ENCODE data around the gene CGB2. TPM values are rescaled to one million over a fixed set of nuclear protein-coding genes. Genes with fewer than 3 reads are reported as not detected.
"Not testable (repeated sequence)": the region's sequence is repeated elsewhere in the genome, so short reads cannot be mapped to it uniquely, and the experiment has no call there.

The CGB2 gene
- not detected for total RNA-seq

DNA sequence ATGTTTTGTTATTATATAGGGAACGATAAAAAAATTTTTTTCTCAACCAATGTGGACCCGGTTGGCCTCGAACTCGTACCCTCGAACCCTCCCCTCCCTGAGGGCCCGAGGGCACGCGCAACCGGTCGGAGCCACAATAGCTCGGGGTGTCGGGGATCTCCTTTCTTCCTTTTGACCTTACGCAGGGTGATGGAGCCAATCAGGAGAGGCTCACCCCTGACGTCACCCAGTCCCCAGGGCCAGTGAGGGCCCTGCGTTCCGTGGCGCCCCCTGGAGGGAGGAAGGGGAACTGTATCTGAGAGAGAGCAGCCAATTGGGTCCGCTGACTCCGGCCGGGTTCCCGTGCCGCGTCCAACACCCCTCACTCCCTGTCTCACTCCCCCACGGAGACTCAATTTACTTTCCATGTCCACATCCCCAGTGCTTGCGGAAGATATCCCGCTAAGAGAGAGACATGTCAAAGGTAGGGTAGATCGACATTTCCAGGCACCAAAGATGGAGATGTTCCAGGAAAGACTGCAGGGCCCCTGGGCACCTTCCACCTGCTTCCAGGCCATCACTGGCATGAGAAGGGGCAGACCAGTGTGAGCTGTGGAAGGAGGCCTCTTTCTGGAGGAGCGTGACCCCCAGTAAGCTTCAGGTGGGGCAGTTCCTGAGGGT is at the start of gene CGB2:
TSS of gene CGB2 (plus strand) at position 249 of the 660 bp plus-strand sequence. CDS start at position 455, 206 bp downstream.
- ATAC-seq; intact Hi-C loops (cut with DNase I); DNase-seq (ENCODE audit: low spot score): not testable (repeated sequence)

DNA sequence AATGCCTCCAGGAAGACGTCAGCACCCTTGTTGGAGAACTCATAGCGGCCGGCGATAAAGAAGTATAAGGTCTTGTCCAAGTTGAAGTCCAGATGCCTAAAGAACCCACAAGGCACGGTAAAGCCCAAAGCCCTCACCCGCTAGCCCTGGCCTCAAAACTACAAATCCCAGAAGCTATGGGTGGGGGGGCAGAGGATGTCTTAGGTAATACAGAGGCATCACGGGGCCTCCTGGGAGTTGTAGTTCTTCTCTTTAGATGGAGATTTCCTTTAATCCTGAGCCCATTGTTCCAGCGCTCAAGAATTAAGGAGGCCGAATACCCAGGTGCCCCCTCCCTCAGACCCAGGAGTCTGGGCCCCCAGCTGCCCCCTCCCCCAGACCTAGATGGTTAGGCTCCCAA is 49.4 kb upstream of the CGB2 start:
- no peak for ATAC-seq
- no peak for DNase-seq (ENCODE audit: low spot score)
- intact Hi-C loops (cut with DNase I): no loop called here

DNA sequence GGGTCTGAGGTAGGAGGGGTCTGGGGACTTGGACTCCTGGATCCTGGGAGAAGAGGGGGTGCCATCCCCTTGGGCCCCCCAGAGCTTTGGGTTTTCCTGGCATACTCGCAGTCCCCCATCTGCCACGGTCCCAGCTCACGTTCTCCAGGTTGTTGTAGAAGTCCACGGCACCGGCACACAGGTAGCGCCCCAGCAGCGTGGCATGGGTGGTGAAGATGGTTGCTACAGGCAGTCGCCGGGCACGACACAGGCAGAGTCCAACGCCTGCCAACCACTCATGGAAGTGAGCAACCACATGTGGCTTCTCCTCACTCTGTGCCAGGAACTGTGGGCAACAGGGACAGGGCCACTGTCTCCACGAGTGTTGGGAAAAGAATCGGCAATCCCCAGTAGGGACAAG is 46.0 kb upstream of the CGB2 start:
- intact Hi-C loops (cut with DNase I): no loop called here
- DNase-seq (ENCODE audit: low spot score) (no peak), ATAC-seq (no peak)

DNA sequence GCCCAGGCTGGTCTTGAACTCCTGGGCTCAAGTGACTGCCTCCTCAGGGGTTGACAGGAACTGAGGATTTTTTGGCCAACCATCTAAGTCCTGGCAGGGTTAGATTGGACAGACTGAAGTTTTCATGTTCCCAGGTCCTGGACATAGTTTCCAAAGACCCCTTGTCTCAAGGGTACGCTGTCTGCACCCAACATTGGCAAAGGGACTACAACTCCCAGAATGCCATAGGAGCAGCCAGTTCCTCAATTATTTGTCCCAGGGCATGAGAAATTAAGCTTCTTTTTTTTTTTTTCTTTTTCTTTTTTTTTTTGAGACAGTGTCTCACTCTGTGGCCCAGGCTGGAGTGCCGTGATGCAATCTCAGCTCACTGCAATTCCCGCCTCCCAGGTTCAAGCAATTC is 45.5 kb upstream of the CGB2 start:
- intact Hi-C loops (cut with DNase I): no loop called here
- ATAC-seq (no peak), DNase-seq (ENCODE audit: low spot score) (no peak)

DNA sequence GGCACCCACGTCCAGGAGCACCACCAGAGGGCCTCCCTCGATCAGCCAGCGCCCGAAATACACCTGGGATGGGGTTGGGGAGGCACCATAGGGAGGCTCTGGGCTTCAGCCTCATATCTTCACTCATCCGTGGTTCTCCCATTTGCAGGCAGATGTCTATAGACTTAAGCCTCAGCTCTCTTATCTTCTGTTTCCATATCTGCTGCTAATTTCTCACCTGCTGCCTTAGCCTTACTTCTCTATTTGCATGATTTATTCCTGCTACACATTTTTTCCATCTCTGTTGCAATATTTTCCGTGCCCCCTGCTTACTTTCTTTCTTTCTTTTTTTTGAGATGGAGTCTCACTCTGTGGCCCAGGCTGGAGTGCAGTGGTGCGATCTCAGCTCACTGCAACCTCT is 44.4 kb upstream of the CGB2 start:
- ATAC-seq (no peak), DNase-seq (ENCODE audit: low spot score) (no peak)
- intact Hi-C loops (cut with DNase I): no loop called here

DNA sequence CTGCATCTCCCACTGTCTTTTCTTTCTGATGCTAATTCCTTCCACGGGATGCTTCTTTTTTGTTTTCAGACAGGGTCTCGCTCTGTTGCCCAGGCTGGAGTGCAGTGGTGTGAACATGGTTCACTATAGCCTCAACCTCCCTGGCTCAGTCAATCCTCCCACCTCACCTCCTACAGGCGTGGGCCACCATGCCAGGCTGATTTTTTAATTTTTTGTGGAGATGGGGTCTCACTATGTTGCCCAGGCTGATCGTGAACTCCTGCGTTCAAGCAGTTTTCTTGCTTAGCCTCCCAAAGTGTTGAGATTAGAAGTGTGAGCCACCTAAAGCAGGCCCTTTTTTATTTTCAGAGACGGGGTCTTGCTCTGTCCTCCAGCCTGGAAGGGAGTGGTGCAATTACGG is 43.4 kb upstream of the CGB2 start:
- intact Hi-C loops (cut with DNase I): no loop called here
- DNase-seq (ENCODE audit: low spot score) (no peak), ATAC-seq (no peak)

DNA sequence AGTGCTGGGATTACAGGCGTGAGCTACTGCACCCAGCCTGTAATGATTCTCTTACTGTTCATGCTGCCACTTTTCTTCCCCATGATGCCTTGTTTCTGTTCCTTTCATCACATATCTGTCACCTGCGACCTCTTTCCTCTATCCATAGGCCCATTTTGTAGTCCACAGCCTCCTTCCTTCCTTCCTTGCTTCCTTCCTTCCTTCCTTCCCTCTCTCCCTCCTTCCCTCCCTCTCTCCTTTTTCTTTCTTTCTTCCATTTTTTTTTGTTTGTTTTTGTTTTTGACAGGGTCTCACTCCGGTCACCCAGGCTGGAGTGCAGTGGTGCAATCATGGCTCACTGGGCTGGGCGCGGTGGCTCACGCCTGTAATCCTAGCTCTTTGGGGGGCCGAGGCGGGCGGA is 42.8 kb upstream of the CGB2 start:
- DNase-seq (ENCODE audit: low spot score): no peak
- intact Hi-C loops (cut with DNase I): no loop called here

DNA sequence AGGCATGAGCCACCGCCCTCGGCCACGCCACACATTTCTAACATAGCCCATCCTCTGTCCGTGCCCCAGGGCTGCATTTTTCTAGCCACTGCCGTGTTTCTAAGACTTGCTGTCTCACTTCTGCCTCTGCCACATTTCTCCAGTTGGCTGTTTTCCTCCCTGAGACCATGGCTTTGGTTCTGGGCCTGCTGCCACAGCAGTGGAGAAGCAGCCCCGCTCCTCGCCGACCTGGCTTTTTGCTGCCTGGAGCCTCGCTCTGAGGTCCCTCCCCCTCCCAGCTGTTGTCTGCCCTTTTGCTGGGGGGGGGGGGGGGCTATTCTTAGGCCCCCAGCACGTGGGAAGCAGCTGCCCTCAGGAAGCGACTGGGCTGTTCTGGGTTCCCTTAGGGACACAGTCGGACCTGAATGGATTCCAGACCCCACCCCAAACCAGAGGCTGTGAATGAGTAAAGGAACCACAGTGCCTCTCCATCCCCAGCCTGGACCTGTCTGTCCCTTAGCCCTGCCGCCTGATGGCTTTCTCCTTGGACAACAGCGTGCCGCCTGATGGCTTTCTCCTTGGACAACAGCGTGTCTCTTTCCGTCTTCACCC is 41.9 kb upstream of the CGB2 start:
- intact Hi-C loops (cut with DNase I): no loop called here
- no peak for ATAC-seq
- DNase-seq (ENCODE audit: low spot score): no peak

More for the DNA sequence above, 42.8 kb upstream of the CGB2 start:
- no peak for ATAC-seq

DNA sequence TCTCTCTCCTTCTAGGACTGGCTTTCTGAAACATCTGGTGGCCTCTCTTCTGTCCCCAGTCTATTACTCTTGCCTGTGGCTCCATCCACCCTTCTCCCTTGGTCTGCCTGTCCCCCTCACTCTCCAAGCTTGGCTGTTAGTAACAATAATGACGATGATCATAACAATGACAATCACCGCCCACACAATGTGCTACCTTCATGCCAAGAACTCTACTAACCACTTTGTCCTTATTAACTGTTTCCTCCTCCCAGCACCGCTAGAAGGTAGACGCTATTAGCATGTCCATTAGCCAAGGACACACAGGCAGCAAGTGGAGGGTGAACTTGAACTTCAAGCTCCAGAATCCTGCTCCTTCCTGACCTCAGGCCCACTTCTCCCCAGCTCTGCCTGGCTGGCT is 41.3 kb upstream of the CGB2 start:
- intact Hi-C loops (cut with DNase I): no loop called here
- no peak for ATAC-seq
- no peak for DNase-seq (ENCODE audit: low spot score)

DNA sequence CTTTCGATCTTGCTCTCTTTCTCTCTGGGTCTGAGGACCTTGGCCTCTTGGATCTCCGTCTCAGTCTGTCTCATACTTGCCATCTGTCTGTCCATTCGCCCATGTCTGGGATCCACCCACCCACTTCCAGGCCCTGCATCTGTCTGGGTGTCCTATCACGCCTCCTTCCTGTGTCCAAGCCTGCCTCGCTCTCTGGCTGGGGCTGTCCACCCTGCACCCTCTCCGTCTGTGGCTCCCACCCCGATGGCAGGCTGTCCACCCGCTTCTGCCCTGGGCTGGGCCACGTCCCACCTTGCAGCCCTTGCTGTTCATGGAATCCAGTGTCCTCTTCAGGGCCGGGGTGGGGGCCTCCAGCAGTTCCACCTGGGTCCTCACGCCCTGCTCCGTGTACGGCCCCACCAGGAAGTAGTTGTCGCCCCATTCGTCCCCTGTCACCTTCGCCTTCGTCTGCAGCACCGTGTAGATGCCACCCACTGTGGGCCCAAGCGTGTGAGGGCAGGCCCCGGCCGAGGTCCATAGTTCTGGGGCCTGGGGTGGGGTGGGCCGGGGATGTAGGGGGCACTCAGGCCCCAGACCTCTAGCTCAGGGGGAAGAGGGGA is 40.6 kb upstream of the CGB2 start:
- DNase-seq (ENCODE audit: low spot score): no peak

DNA sequence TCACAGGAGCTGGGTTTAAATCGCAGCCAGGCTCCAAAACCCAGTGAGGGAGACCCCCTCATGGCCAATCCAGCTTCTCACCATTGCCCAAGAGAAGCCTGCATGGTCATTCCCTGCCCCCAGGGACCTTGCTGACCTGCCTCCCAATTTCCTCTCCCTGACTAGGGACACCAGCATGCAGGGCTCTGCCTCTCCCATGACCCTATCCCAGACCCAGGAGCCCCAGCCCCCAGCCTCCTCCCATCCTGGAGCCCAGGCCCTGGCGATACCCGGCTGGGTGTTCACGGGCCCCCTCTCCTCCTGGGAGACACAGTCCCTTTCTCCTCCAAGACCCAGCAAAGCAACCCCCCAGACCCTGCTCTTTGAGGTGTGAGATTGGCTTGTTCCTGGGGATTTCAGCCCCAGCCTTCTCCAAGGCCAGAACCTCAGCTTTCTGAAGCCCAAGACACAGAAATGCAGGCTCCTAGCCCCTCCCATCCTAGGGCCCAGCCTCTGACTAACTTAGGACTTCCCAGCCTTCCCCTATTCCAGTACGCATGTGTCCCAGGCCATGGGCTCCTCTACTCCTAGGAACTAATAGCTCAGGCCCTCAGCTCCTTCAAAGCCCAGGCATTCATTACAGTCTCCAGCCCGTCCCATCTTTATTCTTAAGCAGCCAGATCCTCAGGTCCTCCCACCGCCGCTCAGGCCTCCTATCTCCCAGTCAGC is 39.7 kb upstream of the CGB2 start:
- intact Hi-C loops (cut with DNase I): no loop called here
- ATAC-seq (peak; percentile 68), DNase-seq (ENCODE audit: low spot score) (peak; percentile 79)

More for the DNA sequence above, 40.6 kb upstream of the CGB2 start:
- intact Hi-C loops (cut with DNase I): no loop called here
- no peak for ATAC-seq

DNA sequence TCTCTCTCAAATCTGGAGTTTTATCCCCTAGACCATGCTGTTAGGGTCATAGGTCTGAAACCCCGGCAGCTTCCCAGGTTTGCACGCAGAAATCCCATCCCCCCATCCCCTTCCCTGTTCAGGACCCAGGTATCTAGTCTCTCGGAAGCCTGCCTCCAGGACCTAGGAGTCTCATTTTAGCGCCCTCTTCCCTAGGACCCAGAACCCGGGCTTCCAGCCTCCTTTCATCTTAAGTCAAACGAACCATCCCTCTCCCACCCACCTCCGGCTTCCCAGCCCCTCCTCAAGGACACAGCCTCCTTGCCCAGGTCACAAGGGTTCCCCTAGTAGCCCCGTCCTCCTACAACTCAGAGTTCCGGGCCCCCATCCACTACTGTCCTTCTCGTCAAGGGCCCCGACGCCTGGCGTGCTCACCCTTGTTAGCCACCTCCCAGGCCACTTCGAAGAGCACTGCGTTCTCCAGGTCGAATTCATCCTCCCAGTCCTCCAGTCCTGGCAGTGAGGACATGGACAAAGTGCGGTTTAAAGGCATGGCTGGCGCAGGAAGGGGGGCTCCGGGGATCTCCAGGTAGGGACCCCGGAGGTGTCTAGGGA is 39.0 kb upstream of the CGB2 start:
- intact Hi-C loops (cut with DNase I): no loop called here
- ATAC-seq (peak; percentile 4), DNase-seq (ENCODE audit: low spot score) (peak; percentile 74)

DNA sequence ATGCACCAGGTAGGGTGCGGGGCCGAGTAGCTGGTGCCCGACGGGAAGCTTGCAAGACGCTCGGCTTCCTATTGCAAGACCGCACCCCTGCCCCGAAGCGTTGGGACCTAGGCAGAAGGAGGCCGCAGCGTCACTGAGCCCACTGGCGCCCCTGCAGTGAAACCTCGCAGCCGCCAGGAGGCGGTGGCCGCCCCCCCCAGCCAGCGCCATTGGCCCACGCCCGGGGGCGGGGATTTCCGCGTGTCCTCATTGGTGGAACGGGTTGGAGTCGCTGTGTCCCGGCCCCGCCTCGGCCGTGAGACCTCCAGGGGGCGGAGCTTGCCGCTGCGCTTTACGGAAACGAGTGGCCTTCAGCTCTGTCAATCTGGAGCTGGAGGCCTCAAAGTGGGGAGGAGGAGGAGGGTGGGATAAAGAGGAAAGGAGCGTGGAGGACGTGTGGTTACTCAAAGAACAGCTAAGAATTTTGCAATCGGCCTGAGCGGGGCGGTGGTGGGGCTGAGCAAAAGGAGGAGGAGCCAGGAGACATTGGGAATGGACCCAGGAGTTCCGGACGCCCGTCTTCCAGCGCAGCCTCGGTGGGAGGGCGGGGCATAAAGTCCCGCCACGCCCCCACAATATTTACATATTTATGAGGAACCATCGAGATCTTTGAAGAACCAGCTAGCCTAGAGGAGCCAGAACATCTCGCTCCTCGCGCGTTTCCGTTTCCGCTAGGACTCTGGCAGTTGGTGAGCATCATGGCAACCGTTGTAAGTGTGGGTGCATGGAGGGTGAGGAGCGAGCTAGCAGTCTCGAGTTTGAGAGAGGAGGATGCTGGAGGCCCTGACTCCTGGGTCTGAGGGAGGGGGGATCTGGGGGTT is 38.3 kb upstream of the CGB2 start, which contains the start of the genes GYS1 and RUVBL2:
TSS of gene GYS1 (minus strand) at position 135 of the 860 bp plus-strand sequence. CDS start 197 bp downstream, outside the sequence.
TSS of gene RUVBL2 (plus strand) at position 713 of the 860 bp plus-strand sequence. CDS start at position 738, 25 bp downstream.
- intact Hi-C loops (cut with DNase I): no loop called here
- ATAC-seq: peak; percentile 96

DNA sequence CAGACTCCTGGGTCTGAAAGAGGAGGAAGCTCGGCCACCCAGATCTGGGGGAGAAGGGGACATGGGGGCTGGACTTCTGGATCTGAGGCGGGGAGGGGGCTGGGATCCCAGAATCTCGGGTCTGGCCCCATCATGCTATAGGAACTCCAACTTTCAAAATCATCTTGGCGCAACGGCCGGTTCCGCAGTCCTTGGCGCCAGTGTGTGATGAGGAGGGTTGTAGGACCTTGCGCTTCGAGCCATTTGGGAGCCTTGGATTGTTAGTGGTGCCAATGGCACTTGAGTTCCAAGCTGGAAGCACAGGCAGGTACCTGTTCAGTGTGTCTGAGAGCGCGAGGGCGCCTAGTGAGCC is 37.7 kb upstream of the CGB2 start:
- intact Hi-C loops (cut with DNase I): no loop called here
- ATAC-seq (no peak), DNase-seq (ENCODE audit: low spot score) (no peak)

More for the DNA sequence above, 38.3 kb upstream of the CGB2 start, which contains the start of the genes GYS1 and RUVBL2:
- DNase-seq (ENCODE audit: low spot score): peak; percentile 100

DNA sequence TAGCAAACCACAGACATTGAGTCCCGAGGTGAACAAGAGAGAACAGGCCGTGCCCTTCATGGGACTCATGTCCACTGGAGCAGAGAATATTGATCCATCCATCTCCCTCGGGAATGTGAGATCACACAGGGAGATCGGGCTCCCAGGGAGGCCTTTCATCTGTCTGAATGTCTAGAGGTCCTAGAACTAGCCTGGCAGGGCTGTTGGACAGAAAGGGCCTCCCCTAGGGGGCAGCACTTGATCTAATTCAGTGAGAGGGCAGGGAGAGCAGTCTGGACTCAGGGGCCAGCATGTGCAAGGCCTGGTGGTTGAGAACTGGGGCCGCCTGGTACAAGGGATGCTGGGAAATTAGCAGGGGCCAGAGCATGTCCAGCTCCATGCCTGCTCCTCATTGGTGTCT is 33.7 kb upstream of the CGB2 start:
- intact Hi-C loops (cut with DNase I): no loop called here
- ATAC-seq: no peak

DNA sequence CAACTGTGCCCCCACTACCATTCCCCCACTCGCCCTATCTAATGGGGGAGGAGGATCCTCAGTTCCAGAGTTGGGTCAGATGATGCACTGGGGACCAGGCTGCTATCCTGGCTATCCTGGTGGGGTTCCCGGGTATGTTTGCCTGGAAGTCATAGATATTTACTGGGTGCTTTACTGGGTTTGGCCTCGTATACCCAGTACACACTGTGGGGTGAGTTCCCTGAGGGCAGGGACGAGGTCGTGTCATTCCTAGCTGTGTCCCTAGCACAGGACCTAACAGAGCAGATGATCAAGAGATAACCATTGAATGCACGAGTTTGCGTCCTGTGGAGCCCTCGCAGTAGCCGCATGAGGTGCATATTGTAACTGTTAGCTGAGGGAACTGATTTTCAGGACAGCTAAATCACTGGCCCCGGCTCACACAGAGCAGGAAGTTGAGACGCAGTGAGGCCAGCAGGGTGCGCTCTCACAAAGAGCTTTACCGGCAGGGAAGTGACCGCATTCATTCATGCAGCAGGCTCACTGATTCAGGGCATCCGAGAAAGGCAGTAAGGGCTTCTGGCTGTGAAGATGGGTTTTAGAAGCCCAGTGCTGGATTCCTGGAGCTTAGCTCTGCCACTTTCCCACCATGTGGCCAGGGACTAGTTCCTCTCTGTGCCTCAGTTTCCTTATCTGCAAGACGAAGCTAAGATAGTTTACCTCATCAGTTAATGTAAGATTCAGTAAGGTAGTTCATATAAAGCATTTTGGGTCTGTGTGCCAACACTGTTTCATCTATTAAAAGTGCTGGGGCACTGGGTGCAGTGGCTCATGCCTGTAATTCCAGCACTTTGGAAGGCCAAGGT is 32.0 kb upstream of the CGB2 start:
- intact Hi-C loops (cut with DNase I): no loop called here
- DNase-seq (ENCODE audit: low spot score): no peak
- peak; percentile 18 for ATAC-seq

More for the DNA sequence above, 33.7 kb upstream of the CGB2 start:
- no peak for DNase-seq (ENCODE audit: low spot score)

DNA sequence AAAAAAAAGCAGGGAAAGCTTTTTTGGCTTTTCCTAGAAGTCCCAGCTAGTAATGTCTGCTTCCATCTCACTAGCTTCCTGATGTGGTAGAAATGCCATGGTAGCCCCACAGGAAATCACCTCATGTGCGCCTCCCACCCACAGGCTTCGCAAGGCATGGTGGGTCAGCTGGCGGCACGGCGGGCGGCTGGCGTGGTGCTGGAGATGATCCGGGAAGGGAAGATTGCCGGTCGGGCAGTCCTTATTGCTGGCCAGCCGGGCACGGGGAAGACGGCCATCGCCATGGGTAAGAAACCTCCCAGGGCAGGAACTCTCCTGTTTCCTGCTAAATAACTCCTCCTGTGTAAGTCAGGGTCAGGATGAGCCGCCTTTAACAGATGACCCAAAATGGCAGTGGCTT is 27.6 kb upstream of the CGB2 start:
- ATAC-seq: no peak
- no peak for DNase-seq (ENCODE audit: low spot score)
- intact Hi-C loops (cut with DNase I): no loop called here

Data from sciatic nerve (tissue), 2 donors.